Measurements from ENCODE around the gene GOLT1A.

Gene GOLT1A

GRCh38 chr1:204172404-204173029 lies 41.3 kb downstream of the GOLT1A start:
- no peak for DNase-seq (ENCODE audit: low spot score)
- no peak overlapping the region for H3K4me3 ChIP-seq (ENCODE audit: severe bottlenecking)
- no peaks in the 10 kb centered on the region for H3K27me3 ChIP-seq (ENCODE audit: insufficient read depth, poor library complexity, severe bottlenecking)
- H3K27ac ChIP-seq (ENCODE audit: poor library complexity, severe bottlenecking) = peak overlapping the region; percentile 62
- H3K4me1 ChIP-seq (ENCODE audit: insufficient read depth, poor library complexity, severe bottlenecking) = peaks cover 18% of the 10 kb centered on the region
- H3K9me3 ChIP-seq (ENCODE audit: severe bottlenecking) = peaks cover 24% of the 10 kb centered on the region
- H3K36me3 ChIP-seq (ENCODE audit: low read depth) = no peaks in the 10 kb centered on the region
- TF ChIP-seq, protein P1, sequence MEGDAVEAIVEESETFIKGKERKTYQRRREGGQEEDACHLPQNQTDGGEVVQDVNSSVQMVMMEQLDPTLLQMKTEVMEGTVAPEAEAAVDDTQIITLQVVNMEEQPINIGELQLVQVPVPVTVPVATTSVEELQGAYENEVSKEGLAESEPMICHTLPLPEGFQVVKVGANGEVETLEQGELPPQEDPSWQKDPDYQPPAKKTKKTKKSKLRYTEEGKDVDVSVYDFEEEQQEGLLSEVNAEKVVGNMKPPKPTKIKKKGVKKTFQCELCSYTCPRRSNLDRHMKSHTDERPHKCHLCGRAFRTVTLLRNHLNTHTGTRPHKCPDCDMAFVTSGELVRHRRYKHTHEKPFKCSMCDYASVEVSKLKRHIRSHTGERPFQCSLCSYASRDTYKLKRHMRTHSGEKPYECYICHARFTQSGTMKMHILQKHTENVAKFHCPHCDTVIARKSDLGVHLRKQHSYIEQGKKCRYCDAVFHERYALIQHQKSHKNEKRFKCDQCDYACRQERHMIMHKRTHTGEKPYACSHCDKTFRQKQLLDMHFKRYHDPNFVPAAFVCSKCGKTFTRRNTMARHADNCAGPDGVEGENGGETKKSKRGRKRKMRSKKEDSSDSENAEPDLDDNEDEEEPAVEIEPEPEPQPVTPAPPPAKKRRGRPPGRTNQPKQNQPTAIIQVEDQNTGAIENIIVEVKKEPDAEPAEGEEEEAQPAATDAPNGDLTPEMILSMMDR (IDR thresholded peaks at IDR 0.05; ENCODE audit: poor library complexity, severe bottlenecking) = no peak
- ATAC-seq (ENCODE audit: low read depth) = no peak

- ATAC-seq (ENCODE audit: low read depth) (peak; percentile 93), DNase-seq (ENCODE audit: low spot score) (no peak)
- TF ChIP-seq, protein P1 (IDR thresholded peaks at IDR 0.05; ENCODE audit: poor library complexity, severe bottlenecking) = no peak
- peaks cover 24% of the 10 kb centered on the region for H3K9me3 ChIP-seq (ENCODE audit: severe bottlenecking)
- peaks cover 18% of the 10 kb centered on the region for H3K4me1 ChIP-seq (ENCODE audit: insufficient read depth, poor library complexity, severe bottlenecking)
- H3K36me3 ChIP-seq (ENCODE audit: low read depth) = no peaks in the 10 kb centered on the region
- H3K4me3 ChIP-seq (ENCODE audit: severe bottlenecking) = no peak overlapping the region
- H3K27ac ChIP-seq (ENCODE audit: poor library complexity, severe bottlenecking) = peak overlapping the region; percentile 62
- no peaks in the 10 kb centered on the region for H3K27me3 ChIP-seq (ENCODE audit: insufficient read depth, poor library complexity, severe bottlenecking)
Observed at GRCh38 chr1:204171751-204172178, 42.0 kb downstream of the GOLT1A start.

DNA sequence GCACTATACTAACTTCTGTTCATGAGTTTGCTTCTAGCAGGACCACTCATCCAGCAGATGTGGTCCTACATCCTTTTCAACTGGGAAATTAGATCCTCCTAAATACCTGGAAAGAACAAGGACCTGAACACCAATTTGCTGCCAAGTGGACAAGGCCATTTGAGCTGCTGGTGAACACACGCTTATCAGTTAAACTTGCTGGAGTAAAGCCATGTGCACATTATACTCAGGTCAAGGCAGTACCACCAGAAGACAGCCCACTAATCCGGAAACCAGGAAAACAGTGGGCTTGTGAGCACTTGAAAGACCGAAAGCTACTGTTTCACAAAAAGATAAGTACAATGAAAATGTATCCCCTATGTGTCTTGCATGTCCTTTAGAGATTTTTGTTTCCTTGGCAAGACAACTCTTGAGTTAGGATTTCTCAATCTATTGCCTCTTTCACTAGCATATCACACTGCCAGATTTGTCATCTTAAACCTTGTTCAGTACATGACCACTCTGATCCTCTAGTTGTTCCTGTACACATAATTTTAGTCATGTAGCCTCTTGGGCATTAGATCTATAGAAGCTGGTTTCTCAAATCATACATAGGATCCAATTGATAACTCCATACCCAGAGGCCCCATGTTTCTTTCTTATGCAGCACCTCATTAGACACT lies 43.2 kb downstream of the GOLT1A start:
- ATAC-seq (ENCODE audit: low read depth) = no peak
- H3K27ac ChIP-seq (ENCODE audit: poor library complexity, severe bottlenecking) = peak overlapping the region; percentile 62
- no peak for DNase-seq (ENCODE audit: low spot score)
- no peaks in the 10 kb centered on the region for H3K27me3 ChIP-seq (ENCODE audit: insufficient read depth, poor library complexity, severe bottlenecking)
- TF ChIP-seq, protein P1 (IDR thresholded peaks at IDR 0.05; ENCODE audit: poor library complexity, severe bottlenecking) = no peak
- H3K4me1 ChIP-seq (ENCODE audit: insufficient read depth, poor library complexity, severe bottlenecking) = peaks cover 18% of the 10 kb centered on the region
- H3K36me3 ChIP-seq (ENCODE audit: low read depth) = no peaks in the 10 kb centered on the region
- peaks cover 24% of the 10 kb centered on the region for H3K9me3 ChIP-seq (ENCODE audit: severe bottlenecking)
- H3K4me3 ChIP-seq (ENCODE audit: severe bottlenecking) = no peak overlapping the region

GRCh38 chr1:204169858-204170257 lies 43.9 kb downstream of the GOLT1A start:
- Histone ChIP-seq H3K9me3 (ENCODE audit: severe bottlenecking) (peaks cover 24% of the 10 kb centered on the region), H3K4me1 (ENCODE audit: insufficient read depth, poor library complexity, severe bottlenecking) (peaks cover 14% of the 10 kb centered on the region), H3K27ac (ENCODE audit: poor library complexity, severe bottlenecking) (no peak overlapping the region), H3K4me3 (ENCODE audit: severe bottlenecking) (no peak overlapping the region), H3K36me3 (ENCODE audit: low read depth) (no peaks in the 10 kb centered on the region), H3K27me3 (ENCODE audit: insufficient read depth, poor library complexity, severe bottlenecking) (no peaks in the 10 kb centered on the region)
- TF ChIP-seq, protein P1 (IDR thresholded peaks at IDR 0.05; ENCODE audit: poor library complexity, severe bottlenecking) = no peak
- no peak for ATAC-seq (ENCODE audit: low read depth)
- DNase-seq (ENCODE audit: low spot score) = no peak

DNA sequence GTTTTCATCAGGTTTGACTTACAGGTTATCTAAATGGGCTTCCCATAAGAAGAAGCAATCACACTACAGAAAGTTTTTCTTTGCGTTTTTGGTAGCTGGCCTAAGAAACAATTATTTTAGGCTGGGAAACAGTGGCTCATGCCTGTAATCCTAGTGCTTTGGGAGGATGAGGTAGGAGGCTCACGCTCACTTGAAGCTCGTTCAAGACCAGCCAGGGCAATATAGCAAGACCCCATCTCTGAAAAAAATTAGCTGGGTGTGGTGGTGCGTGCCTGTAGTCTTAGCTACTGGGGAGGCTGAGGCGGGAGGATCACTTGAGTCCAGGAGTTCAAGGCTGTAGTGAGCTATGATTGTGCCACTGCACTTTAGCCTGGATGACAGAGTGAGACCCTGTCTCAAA lies 46.1 kb downstream of the GOLT1A start:
- Histone ChIP-seq H3K4me1 (ENCODE audit: insufficient read depth, poor library complexity, severe bottlenecking) (peaks cover 11% of the 10 kb centered on the region), H3K9me3 (ENCODE audit: severe bottlenecking) (peaks cover 24% of the 10 kb centered on the region), H3K36me3 (ENCODE audit: low read depth) (no peaks in the 10 kb centered on the region), H3K27me3 (ENCODE audit: insufficient read depth, poor library complexity, severe bottlenecking) (no peaks in the 10 kb centered on the region), H3K27ac (ENCODE audit: poor library complexity, severe bottlenecking) (no peak overlapping the region), H3K4me3 (ENCODE audit: severe bottlenecking) (no peak overlapping the region)
- ATAC-seq (ENCODE audit: low read depth) (no peak), DNase-seq (ENCODE audit: low spot score) (no peak)
- TF ChIP-seq, protein P1 (IDR thresholded peaks at IDR 0.05; ENCODE audit: poor library complexity, severe bottlenecking) = no peak

Data from RWPE2 (cell line).